NCI-H1105 treated with DMSO at 0.1 percent for 48 hours (cell line): Measurements from ENCODE around the gene NAT10.

ENCODE experiments used
- DNase-seq: peaks from one replicate; lab custom pipeline; 2025; lab: John Stamatoyannopoulos, UW

Gene NAT10

DNA sequence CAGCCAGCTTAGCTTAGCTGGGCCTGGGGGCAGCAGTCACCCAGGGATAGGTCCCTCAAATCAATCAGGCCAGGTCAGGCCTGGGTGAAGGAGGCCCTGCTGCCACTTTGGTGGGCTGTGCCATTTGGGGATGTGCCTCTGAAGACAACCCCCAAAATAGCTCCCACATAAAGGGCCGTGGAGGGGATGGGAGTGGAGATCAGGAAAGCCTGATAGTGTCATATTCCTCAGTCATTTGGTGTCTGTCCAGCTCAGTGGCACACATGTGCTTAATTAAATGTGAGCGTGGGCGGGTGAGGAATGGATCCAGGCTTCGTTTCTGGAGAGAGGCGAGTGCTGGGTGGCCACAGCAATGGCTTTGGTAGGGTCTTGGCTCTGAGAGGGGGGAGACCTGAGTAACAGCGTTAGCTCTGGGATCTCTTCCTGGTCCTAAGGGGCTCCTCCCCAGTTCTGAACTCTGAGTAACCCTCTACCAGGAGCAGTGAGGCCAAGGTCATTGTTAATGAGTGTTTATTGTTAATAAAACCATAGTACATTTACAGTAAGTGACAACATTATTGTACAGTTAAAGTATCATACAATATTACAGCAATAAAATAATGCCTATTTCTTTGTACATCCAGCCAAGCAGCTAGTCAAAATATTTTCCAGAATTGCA is 45.2 kb downstream of the NAT10 start:
- no peak for DNase-seq

DNA sequence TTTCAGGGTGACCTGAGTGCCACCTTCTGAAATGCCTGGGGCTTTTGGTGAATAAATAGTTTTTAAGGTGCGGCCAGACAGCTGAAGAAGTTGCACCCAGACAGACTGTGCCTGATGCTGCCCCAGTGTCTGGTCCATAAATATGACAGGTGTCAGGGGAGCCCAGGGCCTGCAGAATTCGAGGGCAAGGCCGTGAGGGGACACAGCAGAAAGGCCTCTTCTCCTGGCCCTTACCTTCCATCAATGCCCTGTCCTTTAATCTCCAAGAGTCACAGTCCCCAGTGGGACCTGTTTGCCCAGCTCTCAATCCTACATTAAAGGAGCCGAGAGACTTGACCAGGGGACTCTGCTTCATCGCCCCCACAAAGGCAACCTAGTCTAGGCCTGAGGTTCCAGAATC is 45.7 kb downstream of the NAT10 start:
- no peak for DNase-seq

DNA sequence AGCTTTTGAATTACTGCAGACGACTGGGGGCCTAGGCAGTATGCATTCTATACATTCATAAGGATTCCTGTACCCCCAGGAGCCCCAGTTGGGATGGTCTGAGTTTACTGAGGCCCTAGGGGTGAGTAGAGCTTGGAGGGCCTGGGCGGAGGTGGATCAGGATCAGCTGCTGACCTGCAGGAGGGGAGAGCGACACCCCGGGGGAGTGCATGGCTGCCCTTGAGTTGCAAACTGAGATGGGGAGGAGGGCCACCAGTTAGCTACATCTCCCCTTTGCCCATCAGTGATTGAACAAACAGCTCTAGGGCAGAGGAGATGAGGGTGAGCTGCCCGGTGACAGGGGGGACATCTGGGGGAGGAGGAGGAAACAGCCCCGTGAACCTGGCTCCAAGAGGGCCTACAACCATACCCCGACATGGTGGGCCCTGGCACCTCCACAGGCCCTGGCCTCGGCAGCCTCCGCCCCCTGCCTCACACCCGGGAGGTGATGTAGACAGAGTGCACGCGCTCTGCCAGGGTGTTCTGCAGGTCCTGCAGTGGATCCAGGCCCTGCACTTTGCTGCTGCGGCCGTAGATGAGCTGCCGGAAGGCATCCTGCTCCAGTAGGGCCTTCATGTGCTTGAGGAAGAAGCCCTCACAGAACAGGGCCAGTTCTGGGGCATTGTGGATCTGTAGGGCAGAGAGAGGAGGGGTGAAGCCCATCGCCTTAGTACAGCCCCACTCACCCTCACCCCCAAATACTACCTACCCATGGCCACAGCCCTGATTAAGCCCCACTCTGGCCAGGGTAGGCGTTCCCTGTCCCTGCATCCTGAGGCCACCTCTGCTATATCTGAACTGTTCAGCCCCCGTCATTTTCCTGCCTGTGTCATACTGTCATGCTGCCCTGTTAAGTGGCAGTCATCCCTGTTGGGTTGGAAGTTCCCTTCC is 46.8 kb downstream of the NAT10 start:
- no peak for DNase-seq

DNA sequence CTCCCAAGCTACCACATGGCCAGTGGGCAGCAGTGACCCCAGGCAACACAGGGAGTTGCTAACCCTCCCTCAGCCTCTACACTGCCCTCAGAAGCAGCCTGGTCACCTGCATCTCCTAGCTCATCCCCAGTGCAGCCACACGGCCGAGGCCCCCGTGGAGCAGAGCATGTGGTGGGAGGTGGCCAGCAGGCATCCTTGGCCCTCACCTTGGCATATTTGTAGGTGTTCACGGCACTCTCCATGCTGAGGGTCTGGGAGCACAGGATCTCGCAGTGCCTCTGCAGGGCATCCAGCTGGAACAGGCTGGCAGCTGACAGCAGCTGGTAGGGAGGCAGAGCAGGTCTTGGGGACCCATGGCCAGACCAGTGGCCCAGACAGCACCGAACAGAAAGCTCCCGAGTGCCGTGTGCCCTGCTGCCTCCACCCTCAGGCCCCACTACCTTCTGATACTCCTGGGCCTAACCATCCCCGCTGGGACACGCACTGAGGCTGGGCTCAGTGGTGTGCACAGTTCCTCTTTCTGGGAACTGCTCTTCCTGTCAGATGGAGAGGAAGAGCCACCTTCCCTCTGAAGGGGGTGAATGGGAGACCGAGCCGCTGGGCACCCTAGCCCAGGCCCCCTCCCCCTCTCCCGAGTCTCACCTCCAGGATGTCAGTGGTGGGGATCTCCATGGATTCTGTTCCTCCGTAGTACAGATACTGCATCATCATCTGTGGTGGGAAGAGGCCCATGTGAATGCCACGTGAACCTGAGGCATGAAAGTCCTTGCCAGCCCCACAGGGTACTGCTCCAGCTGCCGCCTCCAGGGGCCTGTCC is 48.8 kb downstream of the NAT10 start:
- DNase-seq = no peak

DNA sequence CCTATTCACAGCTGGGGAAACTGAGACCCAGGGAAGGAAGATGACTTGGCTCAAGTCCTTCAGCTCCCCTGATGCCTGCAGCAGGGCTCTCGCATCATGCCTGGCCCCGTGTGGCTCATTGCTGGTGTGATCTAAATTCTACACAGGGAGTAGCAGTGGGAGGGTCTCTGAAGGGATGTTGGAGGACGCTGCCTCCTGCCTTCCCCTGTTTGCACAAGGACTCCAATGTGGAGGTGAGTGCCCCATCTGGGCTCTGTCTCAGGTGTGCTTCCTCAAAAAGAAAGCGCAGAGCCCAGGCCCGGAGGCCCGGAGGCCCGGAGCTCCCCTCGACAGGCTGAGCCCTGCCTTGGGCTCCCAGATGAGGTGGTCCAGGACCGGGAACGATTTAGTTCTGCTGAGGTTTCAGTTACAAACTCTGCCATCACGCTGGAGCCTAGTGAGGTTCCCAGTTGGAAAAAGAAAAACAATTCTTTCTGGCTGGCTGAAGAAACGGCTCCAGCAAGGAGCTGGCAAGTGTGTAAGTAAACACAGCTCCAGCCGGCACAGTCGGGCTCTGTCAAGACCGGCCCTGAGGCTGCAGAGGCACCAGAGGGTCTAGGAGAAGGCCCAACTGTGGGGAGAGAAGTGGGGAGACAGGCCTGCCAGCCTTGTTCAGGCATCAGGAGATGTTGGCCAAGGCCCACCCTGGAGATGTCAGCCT is 49.8 kb downstream of the NAT10 start:
- no peak for DNase-seq

DNA sequence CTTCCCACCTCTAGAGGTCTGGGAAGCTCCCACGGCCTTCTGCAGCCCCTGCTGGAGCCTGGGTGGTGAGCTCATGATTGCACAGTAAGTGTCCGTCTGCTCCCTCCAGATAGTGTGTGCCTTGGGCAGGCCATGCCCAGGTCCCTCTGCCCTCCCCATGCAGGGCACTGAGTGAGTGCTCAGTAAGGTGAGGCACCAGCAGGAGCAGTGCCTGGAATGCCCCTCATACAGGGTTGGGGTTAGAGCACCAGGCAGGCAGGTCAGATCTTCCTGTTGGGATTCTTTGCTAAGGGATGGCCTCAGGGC is 50.3 kb downstream of the NAT10 start:
- no peak for DNase-seq

GRCh38 chr11:34157163-34157562 is 51.7 kb downstream of the NAT10 start:
- no peak for DNase-seq

DNA sequence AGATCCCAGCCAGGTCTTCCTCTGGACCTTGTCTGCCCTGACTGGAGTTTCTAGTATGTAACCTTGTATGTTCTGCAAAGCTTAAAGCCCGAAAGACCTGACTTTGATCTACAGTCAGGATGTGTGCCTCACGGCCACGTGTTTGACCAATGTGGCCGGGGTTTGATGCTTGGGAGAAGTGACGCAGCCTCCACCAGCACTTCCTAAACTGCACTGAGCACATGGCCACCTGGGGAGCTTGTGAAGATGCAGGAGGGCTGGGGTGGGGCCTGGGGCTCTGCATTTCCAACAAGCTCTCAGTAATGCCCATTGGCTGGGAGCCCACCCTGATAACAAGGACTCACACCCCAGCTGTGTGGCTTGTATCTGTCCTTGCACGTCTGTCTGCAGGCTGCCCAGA is 53.2 kb downstream of the NAT10 start:
- DNase-seq = no peak

GRCh38 chr11:34160049-34160721 is 54.8 kb downstream of the NAT10 start:
- peak; percentile 32 for DNase-seq

- DNase-seq = no peak
Measured at GRCh38 chr11:34160791-34161190, 55.4 kb downstream of the NAT10 start.

GRCh38 chr11:34161361-34161760 is 55.9 kb downstream of the NAT10 start:
- no peak for DNase-seq

- no peak for DNase-seq
Measured at GRCh38 chr11:34161812-34162492, 56.5 kb downstream of the NAT10 start.

DNA sequence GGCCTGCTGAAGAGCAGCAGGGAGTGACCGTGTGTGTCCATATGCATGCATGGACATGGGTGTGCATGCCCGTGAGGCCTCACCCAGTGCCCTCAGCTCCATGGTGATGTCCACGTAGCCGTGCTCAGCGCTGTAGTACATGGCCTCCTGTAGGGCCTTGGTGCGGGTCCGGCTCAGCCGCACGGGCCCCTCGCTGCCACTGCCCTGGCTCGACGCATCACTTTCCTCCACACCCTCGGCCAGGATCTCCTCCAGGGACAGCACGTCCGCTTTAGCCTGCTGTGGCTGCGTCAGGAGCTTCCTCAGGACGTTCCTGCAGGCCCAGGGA is 57.0 kb downstream of the NAT10 start:
- no peak for DNase-seq

DNA sequence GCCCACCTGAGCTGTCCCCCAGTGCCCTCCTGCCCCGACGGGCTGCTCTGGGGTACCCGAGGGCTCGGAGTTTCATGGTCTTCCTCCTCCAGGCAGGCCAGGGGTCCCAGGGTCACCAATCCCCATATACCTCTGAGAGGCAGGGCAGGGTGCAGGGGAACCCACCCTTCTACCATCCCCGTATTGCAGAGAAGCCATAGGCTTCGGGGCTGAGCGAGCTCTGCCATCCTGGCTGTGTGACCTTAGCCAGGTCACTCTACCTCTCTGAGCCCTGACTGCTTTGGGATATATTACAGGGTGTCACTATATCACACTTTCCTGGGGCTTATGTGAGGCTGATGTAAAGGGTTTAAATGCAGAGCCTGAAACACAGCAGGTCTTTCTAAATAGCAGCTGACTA is 57.4 kb downstream of the NAT10 start:
- DNase-seq = no peak

- no peak for DNase-seq
Measured at GRCh38 chr11:34165121-34165520, 59.7 kb downstream of the NAT10 start.

DNA sequence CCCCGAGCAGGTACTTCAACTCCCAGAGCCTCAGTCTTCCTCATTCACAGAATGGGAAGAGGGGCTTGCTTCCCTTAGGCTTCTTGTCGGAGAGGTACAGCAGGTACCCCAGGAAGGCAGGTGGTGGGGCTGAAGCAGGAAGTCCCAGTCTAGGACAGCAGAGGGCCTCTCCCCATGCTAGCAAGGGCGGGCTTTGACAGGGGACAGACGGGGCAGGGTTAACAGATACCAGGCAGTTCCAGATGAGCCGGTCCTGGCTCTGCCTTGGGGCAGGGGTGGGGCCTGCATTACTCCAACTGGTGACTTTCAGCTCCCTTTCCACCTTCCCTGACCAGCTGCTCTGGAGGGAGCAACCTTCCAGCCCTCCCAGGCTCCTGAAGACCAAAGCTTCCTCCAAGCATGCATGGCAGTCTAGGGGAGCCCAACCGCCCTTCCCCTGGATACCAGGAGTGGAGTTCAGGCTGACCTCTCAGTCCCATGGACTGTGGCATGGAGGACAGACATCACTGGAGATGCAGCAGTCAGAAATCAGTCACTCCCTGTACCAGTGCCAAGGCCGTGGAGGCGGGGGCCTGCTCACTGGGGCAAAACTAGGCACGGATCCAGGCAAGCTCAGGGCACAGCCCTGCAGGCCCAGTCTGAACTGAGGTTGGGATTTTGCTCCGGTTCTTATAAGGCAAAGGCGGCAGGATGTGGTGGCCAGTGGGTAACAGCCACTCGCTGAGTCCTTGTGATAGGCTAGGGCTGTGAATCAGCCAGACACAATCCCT is 60.5 kb downstream of the NAT10 start:
- DNase-seq = no peak

DNA sequence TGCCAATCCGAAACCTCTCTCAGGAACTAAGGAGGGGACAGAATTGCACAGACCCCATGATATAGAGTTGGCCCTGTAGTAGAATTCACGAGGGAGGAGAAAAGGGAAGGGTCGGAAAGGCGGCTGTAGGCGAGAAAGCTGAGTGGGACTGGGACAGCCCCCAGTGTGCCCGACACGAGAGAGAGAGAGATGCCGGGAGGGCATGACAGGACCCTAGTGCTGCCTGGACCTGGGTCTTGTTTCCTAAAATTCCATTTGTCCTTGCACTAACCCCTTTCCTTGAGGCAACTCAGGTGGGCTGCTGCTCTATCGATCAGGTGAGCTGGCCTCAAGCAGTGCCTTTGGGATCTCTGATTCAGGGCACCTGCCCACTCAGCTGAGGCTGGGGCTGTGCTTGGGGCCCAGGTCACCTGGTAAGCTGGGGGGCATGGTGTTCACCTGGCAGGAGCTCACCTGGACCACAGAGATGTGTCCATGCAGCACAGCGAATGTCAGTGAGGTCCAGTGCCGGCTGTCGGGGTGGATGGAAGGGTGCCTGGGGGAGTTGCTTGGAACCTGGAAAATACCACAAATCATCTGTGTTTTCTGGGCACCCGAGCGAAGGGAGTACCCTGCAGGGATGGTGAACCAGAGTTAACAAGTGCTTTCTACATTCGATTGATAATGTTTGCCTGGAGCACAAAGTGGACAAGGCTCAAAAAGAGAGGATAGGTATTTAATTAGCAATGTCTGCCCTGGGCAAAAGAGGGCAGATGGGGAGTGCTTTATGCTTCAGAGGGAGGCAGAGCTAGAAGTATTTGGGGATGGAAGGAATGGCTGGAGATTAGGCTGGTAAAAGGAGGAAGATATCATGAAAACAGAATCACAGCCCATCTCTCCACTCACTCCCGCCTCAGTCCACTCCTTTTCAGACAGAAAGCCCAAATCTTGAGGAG is 61.6 kb downstream of the NAT10 start:
- no peak for DNase-seq

DNA sequence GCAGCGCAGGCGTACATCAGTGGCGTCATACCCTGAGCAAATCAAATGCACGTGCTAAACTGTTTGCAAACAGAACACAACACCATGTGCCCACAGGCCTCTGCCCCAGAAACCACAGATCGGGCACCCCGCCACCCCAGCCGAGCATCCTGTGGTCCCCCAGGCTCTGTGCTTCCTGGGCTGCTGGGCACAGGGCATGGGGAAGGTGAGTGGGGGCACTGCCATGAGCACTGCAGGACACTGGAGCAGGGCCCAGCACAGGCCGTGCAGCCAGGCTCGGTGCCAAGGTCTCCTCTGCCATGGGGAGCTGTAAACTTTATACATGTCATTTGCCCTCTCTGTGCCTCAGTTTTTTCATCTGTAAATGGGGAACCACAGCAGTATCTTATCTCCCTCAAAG is 62.5 kb downstream of the NAT10 start:
- no peak for DNase-seq
